OCI-LY1 (cell line): Measurements from ENCODE around the gene MOB2.

Source experiments
- EZH2 ChIP-seq: fragments of 200-600 bp; sonication (generic), shearing (Covaris generic); IDR thresholded peaks from 2 replicates; pipeline ENCODE4 v1.8.0; 2017; ENCODE audit warnings: borderline replicate concordance, mixed run types, mild to moderate bottlenecking, antibody characterized with exemption, low read length, moderate library complexity, mixed read lengths
- TF ChIP-seq, protein P1 (sequence below): fragments of 200-600 bp; sonication (generic), shearing (Covaris generic); IDR thresholded peaks from 2 replicates; pipeline ENCODE4 v1.5.1; 2017; ENCODE audit warnings: mild to moderate bottlenecking, antibody characterized with exemption, low read length, moderate library complexity, mixed read lengths

DNA sequence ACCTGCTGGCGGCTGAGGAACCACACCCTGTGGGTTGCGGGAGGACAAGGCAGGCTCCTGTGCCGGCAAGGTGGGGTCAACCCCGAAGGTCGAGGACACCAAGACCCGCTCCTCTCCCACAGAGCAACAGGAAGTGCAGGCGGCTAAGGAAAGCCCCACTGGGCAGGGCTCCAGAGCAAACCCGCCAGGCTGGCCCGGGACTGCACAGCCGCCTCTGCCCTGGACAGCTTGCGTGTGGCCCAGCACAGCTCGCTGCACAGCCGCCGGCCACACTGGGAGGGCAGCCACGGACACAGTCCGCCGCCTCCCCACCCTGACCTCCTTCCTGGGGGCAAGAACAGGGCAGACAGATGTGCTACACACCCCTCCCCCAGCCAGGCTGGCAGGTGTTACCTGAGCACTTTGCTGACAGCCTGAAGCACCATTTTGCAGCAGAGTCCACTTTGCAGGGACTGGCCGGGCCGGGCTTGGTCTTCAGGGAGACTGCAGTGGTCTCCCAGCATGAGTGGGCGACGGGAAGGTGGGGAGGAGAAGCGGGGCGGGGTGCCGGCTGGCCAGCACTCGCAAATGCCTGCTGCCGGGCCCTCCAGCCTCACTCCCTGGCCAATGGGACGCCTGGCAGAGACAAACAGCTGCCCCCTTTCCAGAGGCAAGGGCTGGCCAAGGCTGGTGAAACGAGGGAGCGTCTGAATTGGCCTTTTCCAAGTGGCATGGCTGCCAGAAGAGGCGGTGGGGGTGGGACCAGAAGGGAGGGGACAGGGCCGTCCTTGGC lies at the start of gene MOB2:
- TF ChIP-seq, protein P1, sequence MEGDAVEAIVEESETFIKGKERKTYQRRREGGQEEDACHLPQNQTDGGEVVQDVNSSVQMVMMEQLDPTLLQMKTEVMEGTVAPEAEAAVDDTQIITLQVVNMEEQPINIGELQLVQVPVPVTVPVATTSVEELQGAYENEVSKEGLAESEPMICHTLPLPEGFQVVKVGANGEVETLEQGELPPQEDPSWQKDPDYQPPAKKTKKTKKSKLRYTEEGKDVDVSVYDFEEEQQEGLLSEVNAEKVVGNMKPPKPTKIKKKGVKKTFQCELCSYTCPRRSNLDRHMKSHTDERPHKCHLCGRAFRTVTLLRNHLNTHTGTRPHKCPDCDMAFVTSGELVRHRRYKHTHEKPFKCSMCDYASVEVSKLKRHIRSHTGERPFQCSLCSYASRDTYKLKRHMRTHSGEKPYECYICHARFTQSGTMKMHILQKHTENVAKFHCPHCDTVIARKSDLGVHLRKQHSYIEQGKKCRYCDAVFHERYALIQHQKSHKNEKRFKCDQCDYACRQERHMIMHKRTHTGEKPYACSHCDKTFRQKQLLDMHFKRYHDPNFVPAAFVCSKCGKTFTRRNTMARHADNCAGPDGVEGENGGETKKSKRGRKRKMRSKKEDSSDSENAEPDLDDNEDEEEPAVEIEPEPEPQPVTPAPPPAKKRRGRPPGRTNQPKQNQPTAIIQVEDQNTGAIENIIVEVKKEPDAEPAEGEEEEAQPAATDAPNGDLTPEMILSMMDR: no peak
- TF ChIP-seq EZH2: no peak
